ENCODE measurements around the gene TYW5.

The TYW5 gene

GRCh38 chr2:199926806-199927205 lies 28.5 kb downstream of the TYW5 start:
- Histone ChIP-seq H3K4me3 (ENCODE audit: low read length) (no peak overlapping the region), H3K4me1 (ENCODE audit: control insufficient read depth, low read length) (no peaks in the 10 kb centered on the region), H3K4me2 (ENCODE audit: low read length) (no peak overlapping the region), H3K79me2 (ENCODE audit: control insufficient read depth, low read length) (peaks cover 68% of the 10 kb centered on the region), H3F3A (ENCODE audit: control insufficient read depth, insufficient read depth) (peaks cover 16% of the 10 kb centered on the region), H3K9me2 (replicated peaks; ENCODE audit: control insufficient read depth, low read length) (no peaks in the 10 kb centered on the region), H3K27ac (ENCODE audit: low read depth, low read length) (no peak overlapping the region), H3K9me3 (ENCODE audit: control insufficient read depth, insufficient read depth, low read length) (no peaks in the 10 kb centered on the region), H4K20me1 (ENCODE audit: control insufficient read depth, insufficient read depth, low read depth, low read length) (peaks cover 4% of the 10 kb centered on the region; the same call in 1 of the 2 replicates), H3K36me3 (ENCODE audit: control insufficient read depth, low read length) (peaks cover 84% of the 10 kb centered on the region), H3K27me3 (ENCODE audit: control insufficient read depth, low read length) (no peaks in the 10 kb centered on the region)
- no peak for TF ChIP-seq EZH2phosphoT487 (IDR thresholded peaks at IDR 0.05; ENCODE audit: borderline replicate concordance, low read length)

- H3K79me2 ChIP-seq (ENCODE audit: control insufficient read depth, low read length) = peaks cover 91% of the 10 kb centered on the region
- no peak overlapping the region for H3K4me2 ChIP-seq (ENCODE audit: low read length)
- no peaks in the 10 kb centered on the region for H3K27me3 ChIP-seq (ENCODE audit: control insufficient read depth, low read length)
- H3K36me3 ChIP-seq (ENCODE audit: control insufficient read depth, low read length) = peaks cover 71% of the 10 kb centered on the region
- H3K4me3 ChIP-seq (ENCODE audit: low read length) = no peak overlapping the region
- H3K4me1 ChIP-seq (ENCODE audit: control insufficient read depth, low read length) = no peaks in the 10 kb centered on the region
- H3K9me2 ChIP-seq (replicated peaks; ENCODE audit: control insufficient read depth, low read length) = no peaks in the 10 kb centered on the region
- H3K27ac ChIP-seq (ENCODE audit: low read depth, low read length) = no peak overlapping the region
- TF ChIP-seq EZH2phosphoT487 (IDR thresholded peaks at IDR 0.05; ENCODE audit: borderline replicate concordance, low read length) = no peak
- TF ChIP-seq CTCF (IDR thresholded peaks at IDR 0.05; ENCODE audit: low read depth, low read length, poor library complexity, severe bottlenecking) = no peak
- H3F3A ChIP-seq (ENCODE audit: control insufficient read depth, insufficient read depth) = peaks cover 9% of the 10 kb centered on the region; the same call in 1 of the 2 replicates
- no peaks in the 10 kb centered on the region for H3K9me3 ChIP-seq (ENCODE audit: control insufficient read depth, insufficient read depth, low read length)
- H4K20me1 ChIP-seq (ENCODE audit: control insufficient read depth, insufficient read depth, low read depth, low read length) = peaks cover 13% of the 10 kb centered on the region; the same call in 1 of the 2 replicates
Observed at GRCh38 chr2:199923924-199924323, 31.4 kb downstream of the TYW5 start.

GRCh38 chr2:199922856-199923255 lies 32.4 kb downstream of the TYW5 start:
- H3K4me2 ChIP-seq (ENCODE audit: low read length) = no peak overlapping the region
- peaks cover 69% of the 10 kb centered on the region for H3K36me3 ChIP-seq (ENCODE audit: control insufficient read depth, low read length)

More at GRCh38 chr2:199922856-199923255, 32.4 kb downstream of the TYW5 start:
- TF ChIP-seq EZH2phosphoT487 (IDR thresholded peaks at IDR 0.05; ENCODE audit: borderline replicate concordance, low read length) (no peak), CTCF (IDR thresholded peaks at IDR 0.05; ENCODE audit: low read depth, low read length, poor library complexity, severe bottlenecking) (no peak)
- H4K20me1 ChIP-seq (ENCODE audit: control insufficient read depth, insufficient read depth, low read depth, low read length) = peaks cover 8% of the 10 kb centered on the region; the same call in 1 of the 2 replicates
- H3K27me3 ChIP-seq (ENCODE audit: control insufficient read depth, low read length) = no peaks in the 10 kb centered on the region
- no peak overlapping the region for H3K27ac ChIP-seq (ENCODE audit: low read depth, low read length)
- H3F3A ChIP-seq (ENCODE audit: control insufficient read depth, insufficient read depth) = peaks cover 5% of the 10 kb centered on the region; the same call in 1 of the 2 replicates
- H3K9me2 ChIP-seq (replicated peaks; ENCODE audit: control insufficient read depth, low read length) = no peaks in the 10 kb centered on the region
- H3K4me3 ChIP-seq (ENCODE audit: low read length) = no peak overlapping the region
- peaks cover 90% of the 10 kb centered on the region for H3K79me2 ChIP-seq (ENCODE audit: control insufficient read depth, low read length)
- H3K4me1 ChIP-seq (ENCODE audit: control insufficient read depth, low read length) = no peaks in the 10 kb centered on the region
- no peaks in the 10 kb centered on the region for H3K9me3 ChIP-seq (ENCODE audit: control insufficient read depth, insufficient read depth, low read length)
